GM10847 (cell line): Measurements from ENCODE around the gene GNPAT.

ENCODE experiments used
- POLR2A ChIP-seq: IDR thresholded peaks from 2 replicates; pipeline ENCODE4 v1.6.1; 2011; ENCODE audit not compliant: insufficient read length; ENCODE audit errors: extremely low read depth

GNPAT gene

GRCh38 chr1:231317306-231318014, 76.4 kb downstream of the GNPAT start:
- TF ChIP-seq POLR2A = no peak

- no peak for TF ChIP-seq POLR2A
Measured at GRCh38 chr1:231318015-231318355, 77.0 kb downstream of the GNPAT start.

- no peak for TF ChIP-seq POLR2A
Measured at GRCh38 chr1:231318568-231318967, 77.6 kb downstream of the GNPAT start.

GRCh38 chr1:231319080-231319479, 78.1 kb downstream of the GNPAT start:
- no peak for TF ChIP-seq POLR2A

- TF ChIP-seq POLR2A = no peak
Measured at GRCh38 chr1:231322880-231323530, 82.0 kb downstream of the GNPAT start.

GRCh38 chr1:231324660-231325059, 83.6 kb downstream of the GNPAT start:
- no peak for TF ChIP-seq POLR2A

- TF ChIP-seq POLR2A = no peak
Measured at GRCh38 chr1:231326248-231326647, 85.2 kb downstream of the GNPAT start.
